Neural cell (in vitro differentiated cells): ENCODE results near the gene LRCH4. TPM values are rescaled to one million over a fixed set of nuclear protein-coding genes. Genes with fewer than 3 reads are reported as not detected.

Experiments used
- H2AFZ ChIP-seq: fragments of 200-600, 300-800 bp; sonication (generic), shearing (Covaris generic); 2 replicates; pipeline ENCODE4 v1.6.0; 2014; ENCODE audit warnings: low read depth, mild to moderate bottlenecking, antibody characterized with exemption, low read length, moderate library complexity
- H3F3A ChIP-seq: fragments of 200-600 bp; shearing (Covaris generic); 2 replicates; pipeline ENCODE4 v1.6.1; 2016; ENCODE audit warnings: mild to moderate bottlenecking, moderate library complexity, mixed read lengths, antibody characterized with exemption, low read length; ENCODE audit not compliant: insufficient read depth, poor library complexity, severe bottlenecking
- H3K27ac ChIP-seq: fragments of 200-600, 300-800 bp; sonication (generic), shearing (Covaris generic); 2 replicates; pipeline ENCODE4 v1.5.1; 2014; ENCODE audit warnings: mild to moderate bottlenecking, low read length, moderate library complexity
- H3K27me3 ChIP-seq: fragments of 300-800, 200-600 bp; sonication (generic), shearing (Covaris generic); 2 replicates; pipeline ENCODE4 v1.6.0; 2014; ENCODE audit warnings: mild to moderate bottlenecking, low read depth, low read length, moderate library complexity; ENCODE audit not compliant: insufficient read depth
- H3K36me3 ChIP-seq: fragments of 300-800, 200-600 bp; sonication (generic), shearing (Covaris generic); 2 replicates; pipeline ENCODE4 v1.5.1; 2014; ENCODE audit warnings: mild to moderate bottlenecking, antibody characterized with exemption, low read length, moderate library complexity; ENCODE audit not compliant: insufficient read depth
- H3K4me2 ChIP-seq: fragments of 300-800, 200-600 bp; sonication (generic), shearing (Covaris generic); 2 replicates; pipeline ENCODE4 v1.6.0; 2014; ENCODE audit warnings: mild to moderate bottlenecking, low read length
- H3K4me3 ChIP-seq: fragments of 300-800, 200-600 bp; sonication (generic), shearing (Covaris generic); 2 replicates; pipeline ENCODE4 v1.5.1; 2014; ENCODE audit warnings: mild to moderate bottlenecking, low read length, moderate library complexity
- H3K79me2 ChIP-seq: fragments of 200-600 bp; shearing (Covaris generic); replicated peaks from 2 replicates; pipeline ENCODE4 v1.6.0; 2014; ENCODE audit warnings: mild to moderate bottlenecking, low read length, moderate library complexity; ENCODE audit not compliant: insufficient read depth
- H3K9ac ChIP-seq: fragments of 300-800, 200-600 bp; sonication (generic), shearing (Covaris generic); 2 replicates; pipeline ENCODE4 v1.6.1; 2016; ENCODE audit warnings: mild to moderate bottlenecking, low read length, mixed read lengths
- H3K9me2 ChIP-seq: fragments of 200-600 bp; shearing (Covaris generic); 2 replicates; pipeline ENCODE4 v1.6.1; 2016; ENCODE audit warnings: mild to moderate bottlenecking, low read length, mixed read lengths; ENCODE audit not compliant: insufficient read depth
- H3K9me3 ChIP-seq: fragments of 200-600, 300-800 bp; sonication (generic), shearing (Covaris generic); 2 replicates; pipeline ENCODE4 v1.6.1; 2016; ENCODE audit warnings: mild to moderate bottlenecking, mixed run types, low read length, moderate library complexity, mixed read lengths
- H4K20me1 ChIP-seq: fragments of 200-600 bp; shearing (Covaris generic); 2 replicates; pipeline ENCODE4 v1.6.1; 2016; ENCODE audit warnings: mild to moderate bottlenecking, mixed run types; ENCODE audit not compliant: insufficient read depth
- CTCF ChIP-seq: fragments of 450-650 bp; IDR thresholded peaks from 2 replicates; pipeline ENCODE4 v1.5.1; 2014; ENCODE audit warnings: antibody characterized with exemption, mild to moderate bottlenecking, moderate library complexity; ENCODE audit not compliant: poor library complexity, severe bottlenecking
- EP300 ChIP-seq: fragments of 450-650 bp; conservative IDR thresholded peaks from 2 replicates; pipeline ENCODE4 v1.6.1; 2014; ENCODE audit warnings: antibody characterized with exemption, mild to moderate bottlenecking, moderate library complexity; ENCODE audit not compliant: poor library complexity, severe bottlenecking
- EZH2 ChIP-seq: fragments of 200-600, 300-800 bp; shearing (Covaris generic), sonication (generic); IDR thresholded peaks from 2 replicates; pipeline ENCODE4 v1.6.1; 2014; ENCODE audit warnings: antibody characterized with exemption, low read length, borderline replicate concordance, mild to moderate bottlenecking; ENCODE audit not compliant: insufficient read depth, poor library complexity, severe bottlenecking
- MXI1 ChIP-seq: fragments of 450-650 bp; conservative IDR thresholded peaks from 2 replicates; pipeline ENCODE4 v1.6.1; 2014; ENCODE audit warnings: antibody characterized with exemption, mild to moderate bottlenecking; ENCODE audit not compliant: poor library complexity, severe bottlenecking
- POLR2AphosphoS5 ChIP-seq: IDR thresholded peaks from 2 replicates; pipeline ENCODE4 v1.6.1; 2012
- RAD21 ChIP-seq: fragments of 450-650 bp; conservative IDR thresholded peaks from 2 replicates; pipeline ENCODE4 v1.6.1; 2014; ENCODE audit warnings: antibody characterized with exemption, mild to moderate bottlenecking, moderate library complexity
- SMC3 ChIP-seq: fragments of 450-650 bp; conservative IDR thresholded peaks from 2 replicates; pipeline ENCODE4 v1.6.1; 2014; ENCODE audit warnings: antibody characterized with exemption, mild to moderate bottlenecking, moderate library complexity; ENCODE audit not compliant: poor library complexity
- TAF1 ChIP-seq: IDR thresholded peaks from 2 replicates; pipeline ENCODE4 v1.6.1; 2012; ENCODE audit warnings: low read depth
- polyA plus RNA-seq: library from polyadenylated mRNA; depleted of rRNA; stranded (reverse); fragments of >200 nt; gene quantifications from 2 replicates; pipeline ENCODE4 v1.2.3, GENCODE V29; 2014
- TF ChIP-seq, protein P1 (sequence below): IDR thresholded peaks from 2 replicates; pipeline ENCODE4 v1.6.1; 2012; ENCODE audit warnings: borderline replicate concordance

LRCH4 gene
- polyA plus RNA-seq, 1 donor from 2014 or later = 17.2 TPM

DNA sequence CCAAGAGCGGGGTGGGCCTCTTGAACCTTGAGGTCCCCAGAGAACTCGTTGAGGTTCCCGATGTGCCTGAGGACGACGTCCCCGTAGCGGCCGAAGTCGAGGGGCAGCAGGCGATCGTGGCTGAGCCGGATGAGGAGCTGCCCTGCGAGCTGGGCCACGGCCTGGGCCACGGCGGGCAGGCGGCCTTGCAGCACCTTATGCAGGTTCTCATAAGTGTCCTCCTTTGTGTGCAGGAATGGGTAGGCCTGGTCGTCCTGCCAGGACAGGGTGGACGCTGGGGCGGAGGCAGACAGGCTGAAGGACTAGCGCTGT lies 41.3 kb upstream of the LRCH4 start:
- Histone ChIP-seq H3K79me2 (no peaks in the 10 kb centered on the region), H3F3A (no peaks in the 10 kb centered on the region), H3K27me3 (peaks cover 6% of the 10 kb centered on the region), H3K27ac (no peak overlapping the region), H3K9ac (peak overlapping the region; percentile 51), H2AFZ (no peak overlapping the region), H3K4me3 (peak overlapping the region; percentile 59), H3K9me3 (no peaks in the 10 kb centered on the region), H3K4me2 (no peak overlapping the region), H4K20me1 (no peaks in the 10 kb centered on the region), H3K36me3 (no peaks in the 10 kb centered on the region), H3K9me2 (no peaks in the 10 kb centered on the region)
- TF ChIP-seq, protein P1, sequence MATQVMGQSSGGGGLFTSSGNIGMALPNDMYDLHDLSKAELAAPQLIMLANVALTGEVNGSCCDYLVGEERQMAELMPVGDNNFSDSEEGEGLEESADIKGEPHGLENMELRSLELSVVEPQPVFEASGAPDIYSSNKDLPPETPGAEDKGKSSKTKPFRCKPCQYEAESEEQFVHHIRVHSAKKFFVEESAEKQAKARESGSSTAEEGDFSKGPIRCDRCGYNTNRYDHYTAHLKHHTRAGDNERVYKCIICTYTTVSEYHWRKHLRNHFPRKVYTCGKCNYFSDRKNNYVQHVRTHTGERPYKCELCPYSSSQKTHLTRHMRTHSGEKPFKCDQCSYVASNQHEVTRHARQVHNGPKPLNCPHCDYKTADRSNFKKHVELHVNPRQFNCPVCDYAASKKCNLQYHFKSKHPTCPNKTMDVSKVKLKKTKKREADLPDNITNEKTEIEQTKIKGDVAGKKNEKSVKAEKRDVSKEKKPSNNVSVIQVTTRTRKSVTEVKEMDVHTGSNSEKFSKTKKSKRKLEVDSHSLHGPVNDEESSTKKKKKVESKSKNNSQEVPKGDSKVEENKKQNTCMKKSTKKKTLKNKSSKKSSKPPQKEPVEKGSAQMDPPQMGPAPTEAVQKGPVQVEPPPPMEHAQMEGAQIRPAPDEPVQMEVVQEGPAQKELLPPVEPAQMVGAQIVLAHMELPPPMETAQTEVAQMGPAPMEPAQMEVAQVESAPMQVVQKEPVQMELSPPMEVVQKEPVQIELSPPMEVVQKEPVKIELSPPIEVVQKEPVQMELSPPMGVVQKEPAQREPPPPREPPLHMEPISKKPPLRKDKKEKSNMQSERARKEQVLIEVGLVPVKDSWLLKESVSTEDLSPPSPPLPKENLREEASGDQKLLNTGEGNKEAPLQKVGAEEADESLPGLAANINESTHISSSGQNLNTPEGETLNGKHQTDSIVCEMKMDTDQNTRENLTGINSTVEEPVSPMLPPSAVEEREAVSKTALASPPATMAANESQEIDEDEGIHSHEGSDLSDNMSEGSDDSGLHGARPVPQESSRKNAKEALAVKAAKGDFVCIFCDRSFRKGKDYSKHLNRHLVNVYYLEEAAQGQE = no peak
- TF ChIP-seq EZH2 (no peak), RAD21 (no peak), CTCF (no peak), SMC3 (no peak), POLR2AphosphoS5 (no peak), EP300 (no peak), TAF1 (no peak), MXI1 (no peak)

- H3K27ac ChIP-seq = no peak overlapping the region
- no peaks in the 10 kb centered on the region for H3K9me3 ChIP-seq
- peaks cover 1% of the 10 kb centered on the region for H3K27me3 ChIP-seq
- no peaks in the 10 kb centered on the region for H3F3A ChIP-seq
- H3K79me2 ChIP-seq = no peaks in the 10 kb centered on the region
- peak overlapping the region; percentile 51 for H3K9ac ChIP-seq
- H4K20me1 ChIP-seq = no peaks in the 10 kb centered on the region
- no peaks in the 10 kb centered on the region for H3K36me3 ChIP-seq
- TF ChIP-seq SMC3 (no peak), RAD21 (no peak), CTCF (no peak), EZH2 (no peak), POLR2AphosphoS5 (no peak), MXI1 (no peak), EP300 (no peak), TAF1 (no peak)
- TF ChIP-seq, protein P1 = no peak
- no peaks in the 10 kb centered on the region for H3K9me2 ChIP-seq
- H2AFZ ChIP-seq = no peak overlapping the region
- H3K4me2 ChIP-seq = no peak overlapping the region
- H3K4me3 ChIP-seq = peak overlapping the region; percentile 59
Observed at GRCh38 chr7:100626530-100627237, 40.8 kb upstream of the LRCH4 start.
